ENCODE measurements around the gene DOCK4. TPM values are rescaled to one million over a fixed set of nuclear protein-coding genes. Genes with fewer than 3 reads are reported as not detected.

Gene DOCK4
- total RNA-seq, 4 donors from 2014 or later = 30.8 to 49.8 (median 37.2) TPM

DNA sequence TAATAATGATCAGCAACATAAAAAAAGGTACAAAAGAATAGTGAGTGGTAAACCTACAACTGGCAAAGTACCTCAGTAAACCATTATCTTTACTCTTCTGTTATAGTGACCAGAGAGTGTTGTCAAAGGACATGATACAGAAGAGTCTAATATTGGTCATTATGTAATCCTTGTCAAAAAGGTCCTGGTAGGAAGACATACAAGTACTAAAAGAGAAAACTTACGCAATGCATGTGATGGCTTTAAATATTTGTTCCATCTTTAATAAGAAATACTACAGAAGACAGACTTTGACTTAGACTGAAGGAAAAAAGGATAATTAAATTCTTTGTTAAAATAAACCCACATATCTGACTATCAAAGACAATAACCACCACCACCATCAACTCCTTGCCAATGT is 6.5 kb downstream of the DOCK4 start:
- Histone ChIP-seq H3K4me3 (no peak overlapping the region), H3K27me3 (no peaks in the 10 kb centered on the region), H3K4me1 (peaks cover 0 to 22% (median 0%) of the 10 kb centered on the region in 4 donors), H3K36me3 (no peaks in the 10 kb centered on the region), H3K9me3 (no peaks in the 10 kb centered on the region), H3K27ac (no peak overlapping the region)
- no peak for DNase-seq (ENCODE audit: low spot score in 2 of 2)
- 95 to 100% methylated on average over 1 of the region's 1 CpG for WGBS, 2 donors
- TF ChIP-seq, protein P1, sequence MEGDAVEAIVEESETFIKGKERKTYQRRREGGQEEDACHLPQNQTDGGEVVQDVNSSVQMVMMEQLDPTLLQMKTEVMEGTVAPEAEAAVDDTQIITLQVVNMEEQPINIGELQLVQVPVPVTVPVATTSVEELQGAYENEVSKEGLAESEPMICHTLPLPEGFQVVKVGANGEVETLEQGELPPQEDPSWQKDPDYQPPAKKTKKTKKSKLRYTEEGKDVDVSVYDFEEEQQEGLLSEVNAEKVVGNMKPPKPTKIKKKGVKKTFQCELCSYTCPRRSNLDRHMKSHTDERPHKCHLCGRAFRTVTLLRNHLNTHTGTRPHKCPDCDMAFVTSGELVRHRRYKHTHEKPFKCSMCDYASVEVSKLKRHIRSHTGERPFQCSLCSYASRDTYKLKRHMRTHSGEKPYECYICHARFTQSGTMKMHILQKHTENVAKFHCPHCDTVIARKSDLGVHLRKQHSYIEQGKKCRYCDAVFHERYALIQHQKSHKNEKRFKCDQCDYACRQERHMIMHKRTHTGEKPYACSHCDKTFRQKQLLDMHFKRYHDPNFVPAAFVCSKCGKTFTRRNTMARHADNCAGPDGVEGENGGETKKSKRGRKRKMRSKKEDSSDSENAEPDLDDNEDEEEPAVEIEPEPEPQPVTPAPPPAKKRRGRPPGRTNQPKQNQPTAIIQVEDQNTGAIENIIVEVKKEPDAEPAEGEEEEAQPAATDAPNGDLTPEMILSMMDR (IDR thresholded peaks at IDR 0.05) = no peak
- no peak for TF ChIP-seq POLR2A (IDR thresholded peaks at IDR 0.05)
- TF ChIP-seq EP300 (IDR thresholded peaks at IDR 0.05) = no peak

DNA sequence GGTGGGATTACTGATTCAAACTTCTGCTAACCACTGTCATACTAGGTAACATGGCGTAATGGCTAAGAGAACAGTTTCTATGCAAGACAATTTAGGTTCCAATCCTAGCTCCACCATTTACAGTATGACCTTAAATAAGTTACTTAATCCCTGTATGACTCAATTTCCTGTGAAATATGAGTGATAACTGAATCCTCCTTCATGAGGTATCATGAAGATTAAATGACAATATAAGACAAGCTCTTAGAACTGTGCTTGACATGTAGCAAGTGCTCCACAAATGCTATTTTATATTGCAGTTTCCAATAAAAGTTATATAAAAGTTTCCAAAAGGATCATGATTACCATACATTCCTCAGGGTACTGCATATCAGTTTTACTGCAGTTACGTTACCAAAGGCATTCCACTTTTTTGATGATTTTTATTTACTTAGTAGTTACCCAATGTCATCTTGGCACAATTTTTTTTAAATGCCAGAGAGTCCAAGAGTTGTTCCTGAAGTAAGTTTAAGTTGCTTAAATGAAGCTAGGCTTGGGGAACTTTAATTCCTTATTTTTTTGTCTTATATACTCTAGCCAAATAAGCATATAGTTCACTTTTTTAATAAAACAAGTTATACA is 7.1 kb downstream of the DOCK4 start:
- peaks cover 0 to under 1% (median 0%) of the 10 kb centered on the region in 4 donors for H3K9me3 ChIP-seq
- H3K27me3 ChIP-seq = no peaks in the 10 kb centered on the region
- WGBS, 2 donors = 91 to 93% methylated on average over 2 of the region's 2 CpGs
- H3K4me1 ChIP-seq = peaks cover 0 to 18% (median 0%) of the 10 kb centered on the region in 4 donors
- no peak overlapping the region for H3K4me3 ChIP-seq
- DNase-seq (ENCODE audit: low spot score in 2 of 2) = no peak
- TF ChIP-seq, protein P1 (IDR thresholded peaks at IDR 0.05) = no peak
- TF ChIP-seq POLR2A (IDR thresholded peaks at IDR 0.05) (no peak), EP300 (IDR thresholded peaks at IDR 0.05) (no peak)
- no peak overlapping the region for H3K27ac ChIP-seq
- H3K36me3 ChIP-seq = no peaks in the 10 kb centered on the region

DNA sequence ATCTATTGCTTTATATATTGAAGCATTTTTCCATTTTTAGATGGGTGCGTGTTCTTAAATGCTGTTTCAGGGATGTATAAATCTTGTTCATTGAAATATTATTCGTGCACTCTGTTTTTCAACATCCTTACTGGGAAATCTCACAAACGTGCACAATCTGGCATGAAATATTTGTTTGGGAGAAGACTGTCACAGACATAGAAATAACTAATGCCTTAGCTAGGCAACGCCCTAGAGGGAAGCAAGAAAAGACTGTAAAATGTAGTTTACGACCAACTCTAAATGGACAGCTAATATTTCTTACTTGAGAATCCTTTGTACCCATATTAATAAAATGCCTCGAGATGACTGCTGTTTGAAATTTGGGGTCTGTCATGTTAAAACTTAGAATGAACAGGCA is 8.9 kb downstream of the DOCK4 start:
- H3K27ac ChIP-seq = no peak overlapping the region

DNA sequence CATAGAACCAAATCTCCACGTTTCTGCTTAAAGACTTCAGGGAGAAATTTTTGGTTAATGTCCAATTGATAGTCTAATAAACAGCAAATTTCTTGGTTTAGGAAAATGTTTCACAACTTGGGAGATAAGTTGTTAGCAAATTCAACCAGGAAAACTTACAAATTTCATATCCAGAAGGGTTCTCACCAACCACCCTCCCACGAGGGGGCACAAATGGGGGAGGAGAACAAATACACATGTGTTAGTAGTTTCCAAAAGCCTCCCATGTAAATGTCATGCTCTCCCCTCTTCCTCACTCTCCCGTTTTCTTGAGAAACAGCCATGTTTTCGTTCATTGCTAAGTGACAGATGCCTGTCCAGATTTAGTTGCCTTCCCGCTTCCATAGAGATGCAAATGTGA is 10.5 kb downstream of the DOCK4 start:
- TF ChIP-seq, protein P1 (IDR thresholded peaks at IDR 0.05) = no peak
- TF ChIP-seq EP300 (IDR thresholded peaks at IDR 0.05) (no peak), POLR2A (IDR thresholded peaks at IDR 0.05) (no peak)
- Histone ChIP-seq H3K27ac (no peak overlapping the region), H3K36me3 (no peaks in the 10 kb centered on the region), H3K27me3 (no peaks in the 10 kb centered on the region), H3K9me3 (peaks cover 0 to 7% (median 0%) of the 10 kb centered on the region in 4 donors), H3K4me1 (peaks cover 0 to 3% (median 0%) of the 10 kb centered on the region in 4 donors), H3K4me3 (no peak overlapping the region)
- WGBS, 2 donors = 57 to 68% methylated on average over 5 of the region's 5 CpGs
- no peak for DNase-seq (ENCODE audit: low spot score in 2 of 2)

More for the DNA sequence above, 8.9 kb downstream of the DOCK4 start:
- Histone ChIP-seq H3K27me3 (no peaks in the 10 kb centered on the region), H3K4me3 (no peak overlapping the region), H3K36me3 (no peaks in the 10 kb centered on the region), H3K9me3 (peaks cover 0 to 7% (median 0%) of the 10 kb centered on the region in 4 donors), H3K4me1 (peaks cover 0 to 4% (median 0%) of the 10 kb centered on the region in 4 donors)
- no peak for DNase-seq (ENCODE audit: low spot score in 2 of 2)
- TF ChIP-seq POLR2A (IDR thresholded peaks at IDR 0.05) (no peak), EP300 (IDR thresholded peaks at IDR 0.05) (no peak)
- TF ChIP-seq, protein P1 (IDR thresholded peaks at IDR 0.05) = no peak
- 84 to 87% methylated on average over 6 of the region's 6 CpGs for WGBS, 2 donors

DNA sequence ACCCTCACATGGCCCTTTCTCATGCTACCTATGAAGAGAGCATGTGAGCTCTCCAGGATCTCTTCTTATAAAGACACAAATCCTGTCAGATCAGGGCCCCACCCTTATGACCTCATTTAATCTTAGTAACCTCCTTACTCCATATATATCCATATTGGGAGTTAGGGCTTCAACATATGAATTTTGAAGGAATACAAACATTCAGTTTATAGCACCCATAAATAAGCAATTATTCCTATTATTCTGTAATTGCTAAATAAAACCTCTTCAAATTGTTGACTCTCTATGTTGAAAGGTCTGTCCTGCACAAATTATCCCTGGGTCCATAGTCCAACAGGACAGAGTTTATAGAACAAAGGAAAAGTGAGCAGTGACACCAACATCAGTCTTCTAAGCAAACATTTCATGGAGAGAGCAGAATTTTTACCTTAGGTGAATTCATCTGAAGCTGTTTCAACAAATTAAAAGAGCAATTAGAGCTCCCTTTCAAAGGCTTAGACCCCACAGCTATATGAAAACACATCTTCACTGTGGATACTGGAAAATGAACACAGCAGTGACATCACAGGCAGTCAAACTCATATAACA is 12.2 kb downstream of the DOCK4 start:
- Histone ChIP-seq H3K4me1 (peaks cover 0 to 3% (median 0%) of the 10 kb centered on the region in 4 donors), H3K27ac (no peak overlapping the region), H3K4me3 (no peak overlapping the region), H3K27me3 (no peaks in the 10 kb centered on the region), H3K36me3 (no peaks in the 10 kb centered on the region), H3K9me3 (peaks cover 0 to 7% (median 0%) of the 10 kb centered on the region in 4 donors)
- TF ChIP-seq EP300 (IDR thresholded peaks at IDR 0.05) (no peak), POLR2A (IDR thresholded peaks at IDR 0.05) (no peak)
- TF ChIP-seq, protein P1 (IDR thresholded peaks at IDR 0.05) = no peak
- no peak for DNase-seq (ENCODE audit: low spot score in 2 of 2)
